Activated T-cell treated with anti-CD3 and anti-CD28 coated beads, Interleukin-2, amount 50 U/mL, for 4 hours (primary cell): ENCODE measurements around the gene ATXN1. TPM values are rescaled to one million over a fixed set of nuclear protein-coding genes. Genes with fewer than 3 reads are reported as not detected.
"Not testable (repeated sequence)": the region's sequence is repeated elsewhere in the genome, so short reads cannot be mapped to it uniquely, and the experiment has no call there.

Experiments
- ATAC-seq, 2 donors: fragments of 200-7000 bp; cut with Tn5 transposase; one replicate each; pipeline ENCODE4 v1.10.0; 2021
- DNase-seq: peaks from one replicate; pipeline ENCODE4 v3.0.0-alpha.2; 2020
- H3K27me3 Mint-ChIP-seq: one replicate; pipeline ENCODE4 v1.8.0; 2021; ENCODE audit warnings: low read depth, mixed read lengths
- H3K36me3 Mint-ChIP-seq: one replicate; pipeline ENCODE4 v1.8.0; 2022; ENCODE audit warnings: mixed read lengths; ENCODE audit not compliant: insufficient read depth
- H3K4me1 Mint-ChIP-seq: one replicate; pipeline ENCODE4 v1.8.0; 2021; ENCODE audit warnings: low read depth, mixed read lengths
- H3K4me3 Mint-ChIP-seq: one replicate; pipeline ENCODE4 v1.8.0; 2021; ENCODE audit warnings: mild to moderate bottlenecking, moderate library complexity, mixed read lengths
- H3K9me3 Mint-ChIP-seq: one replicate; pipeline ENCODE4 v1.8.0; 2021; ENCODE audit warnings: mixed read lengths
- total RNA-seq, 3 donors: library from RNA; stranded (reverse); gene quantifications; one replicate each; pipeline ENCODE4 v1.2.1, GENCODE V29; 2021

The ATXN1 gene
- total RNA-seq, 3 donors from 2014 or later, result 39.5 to 63.8 (median 45.1) TPM

- H3K36me3 Mint-ChIP-seq, result peaks cover 15% of the 10 kb centered on the region
- DNase-seq (no peak), ATAC-seq (no peak)
- H3K9me3 Mint-ChIP-seq, result no peaks in the 10 kb centered on the region
- H3K27me3 Mint-ChIP-seq, result no peaks in the 10 kb centered on the region
- no peak overlapping the region for H3K4me3 Mint-ChIP-seq
- peaks cover 47% of the 10 kb centered on the region for H3K4me1 Mint-ChIP-seq
Observed at GRCh38 chr6:16408766-16409165, 352.5 kb downstream of the ATXN1 start.

GRCh38 chr6:16406966-16407365 lies 354.3 kb downstream of the ATXN1 start:
- Mint-ChIP-seq H3K4me1 (peaks cover 36% of the 10 kb centered on the region), H3K4me3 (no peak overlapping the region), H3K9me3 (no peaks in the 10 kb centered on the region), H3K27me3 (no peaks in the 10 kb centered on the region), H3K36me3 (peaks cover 23% of the 10 kb centered on the region)
- no peak for ATAC-seq
- no peak for DNase-seq

- H3K9me3 Mint-ChIP-seq, H3K4me3 Mint-ChIP-seq, DNase-seq, H3K27me3 Mint-ChIP-seq, ATAC-seq: not testable (repeated sequence)
- Mint-ChIP-seq H3K36me3 (peaks cover 25% of the 10 kb centered on the region), H3K4me1 (peaks cover 35% of the 10 kb centered on the region)
Observed at GRCh38 chr6:16406538-16406937, 354.7 kb downstream of the ATXN1 start.

GRCh38 chr6:16405375-16405774 lies 355.9 kb downstream of the ATXN1 start:
- ATAC-seq, result no peak
- H3K4me3 Mint-ChIP-seq, result no peak overlapping the region

GRCh38 chr6:16404456-16404855 lies 356.8 kb downstream of the ATXN1 start:
- peaks cover 25% of the 10 kb centered on the region for H3K4me1 Mint-ChIP-seq

More at GRCh38 chr6:16405375-16405774, 355.9 kb downstream of the ATXN1 start:
- DNase-seq, result no peak
- Mint-ChIP-seq H3K36me3 (peaks cover 30% of the 10 kb centered on the region), H3K9me3 (no peaks in the 10 kb centered on the region), H3K27me3 (no peaks in the 10 kb centered on the region), H3K4me1 (peaks cover 33% of the 10 kb centered on the region)

GRCh38 chr6:16403831-16404230 lies 357.4 kb downstream of the ATXN1 start:
- Mint-ChIP-seq H3K27me3 (no peaks in the 10 kb centered on the region), H3K36me3 (peaks cover 40% of the 10 kb centered on the region), H3K9me3 (no peaks in the 10 kb centered on the region), H3K4me1 (peaks cover 25% of the 10 kb centered on the region), H3K4me3 (no peak overlapping the region)
- DNase-seq (no peak), ATAC-seq (peak in 1 of 2 donors; percentile 43)

More at GRCh38 chr6:16404456-16404855, 356.8 kb downstream of the ATXN1 start:
- ATAC-seq (peak in 1 of 2 donors; percentile 35), DNase-seq (no peak)
- peaks cover 37% of the 10 kb centered on the region for H3K36me3 Mint-ChIP-seq
- H3K4me3 Mint-ChIP-seq, result no peak overlapping the region
- no peaks in the 10 kb centered on the region for H3K27me3 Mint-ChIP-seq
- H3K9me3 Mint-ChIP-seq, result no peaks in the 10 kb centered on the region

- Mint-ChIP-seq H3K4me3 (no peak overlapping the region), H3K36me3 (peaks cover 38% of the 10 kb centered on the region), H3K27me3 (no peaks in the 10 kb centered on the region), H3K9me3 (no peaks in the 10 kb centered on the region), H3K4me1 (peaks cover 31% of the 10 kb centered on the region)
- no peak for DNase-seq
- ATAC-seq, result no peak
Observed at GRCh38 chr6:16402581-16402900, 358.7 kb downstream of the ATXN1 start.

GRCh38 chr6:16400248-16400760 lies 361.0 kb downstream of the ATXN1 start:
- Mint-ChIP-seq H3K9me3 (no peaks in the 10 kb centered on the region), H3K36me3 (peaks cover 32% of the 10 kb centered on the region), H3K4me3 (no peak overlapping the region), H3K27me3 (no peaks in the 10 kb centered on the region), H3K4me1 (peaks cover 33% of the 10 kb centered on the region)
- DNase-seq (no peak), ATAC-seq (no peak)

- no peak overlapping the region for H3K4me3 Mint-ChIP-seq
- H3K9me3 Mint-ChIP-seq, result no peaks in the 10 kb centered on the region
- ATAC-seq (no peak), DNase-seq (no peak)
- no peaks in the 10 kb centered on the region for H3K27me3 Mint-ChIP-seq
- H3K4me1 Mint-ChIP-seq, result peaks cover 28% of the 10 kb centered on the region
- peaks cover 30% of the 10 kb centered on the region for H3K36me3 Mint-ChIP-seq
Observed at GRCh38 chr6:16399695-16400094, 361.6 kb downstream of the ATXN1 start.

GRCh38 chr6:16399158-16399557 lies 362.1 kb downstream of the ATXN1 start:
- Mint-ChIP-seq H3K27me3 (no peaks in the 10 kb centered on the region), H3K9me3 (no peaks in the 10 kb centered on the region), H3K36me3 (peaks cover 30% of the 10 kb centered on the region), H3K4me3 (no peak overlapping the region), H3K4me1 (peaks cover 24% of the 10 kb centered on the region)
- ATAC-seq (no peak), DNase-seq (no peak)

- Mint-ChIP-seq H3K27me3 (no peaks in the 10 kb centered on the region), H3K36me3 (peaks cover 28% of the 10 kb centered on the region), H3K4me3 (no peak overlapping the region), H3K4me1 (peaks cover 18% of the 10 kb centered on the region), H3K9me3 (no peaks in the 10 kb centered on the region)
- ATAC-seq (no peak), DNase-seq (no peak)
Observed at GRCh38 chr6:16398587-16398986, 362.7 kb downstream of the ATXN1 start.

GRCh38 chr6:16397623-16398022 lies 363.6 kb downstream of the ATXN1 start:
- Mint-ChIP-seq H3K4me1 (peaks cover 19% of the 10 kb centered on the region), H3K27me3 (no peaks in the 10 kb centered on the region), H3K9me3 (no peaks in the 10 kb centered on the region), H3K36me3 (peaks cover 25% of the 10 kb centered on the region), H3K4me3 (no peak overlapping the region)
- ATAC-seq (no peak), DNase-seq (no peak)

GRCh38 chr6:16396497-16397319 lies 364.6 kb downstream of the ATXN1 start:
- DNase-seq, result no peak

GRCh38 chr6:16394632-16395031 lies 366.6 kb downstream of the ATXN1 start:
- Mint-ChIP-seq H3K36me3 (peaks cover 13% of the 10 kb centered on the region), H3K9me3 (no peaks in the 10 kb centered on the region), H3K27me3 (no peaks in the 10 kb centered on the region), H3K4me3 (no peak overlapping the region), H3K4me1 (peaks cover 13% of the 10 kb centered on the region)
- DNase-seq, result no peak
- ATAC-seq, result no peak

More at GRCh38 chr6:16396497-16397319, 364.6 kb downstream of the ATXN1 start:
- no peak overlapping the region for H3K4me3 Mint-ChIP-seq
- peak; percentile 52 to 63 for ATAC-seq
- peaks cover 21% of the 10 kb centered on the region for H3K36me3 Mint-ChIP-seq
- H3K4me1 Mint-ChIP-seq, result peaks cover 14% of the 10 kb centered on the region
- no peaks in the 10 kb centered on the region for H3K9me3 Mint-ChIP-seq
- H3K27me3 Mint-ChIP-seq, result no peaks in the 10 kb centered on the region

GRCh38 chr6:16393326-16393725 lies 367.9 kb downstream of the ATXN1 start:
- Mint-ChIP-seq H3K9me3 (no peaks in the 10 kb centered on the region), H3K4me1 (peaks cover 13% of the 10 kb centered on the region), H3K4me3 (no peak overlapping the region), H3K27me3 (no peaks in the 10 kb centered on the region), H3K36me3 (peaks cover 13% of the 10 kb centered on the region)
- ATAC-seq (no peak), DNase-seq (no peak)
